IMR-90 (cell line): Measurements from ENCODE around the gene RPS2. TPM values are rescaled to one million over a fixed set of nuclear protein-coding genes. Genes with fewer than 3 reads are reported as not detected.

Experiments
- ATAC-seq: fragments of 200-7000 bp; cut with Tn5 transposase; 2 replicates; pipeline ENCODE4 v1.9.1; 2020; ENCODE audit warnings: low read depth, mild to moderate bottlenecking, moderate library complexity
- BruUV-seq: library from RNA; stranded (reverse); fragments of 400-500 nt; replicated peaks from 2 replicates; lab custom pipeline; 2021; lab: Mats Ljungman, UMichigan
- CTCF ChIA-PET: fragments of 300-600 bp; formaldehyde crosslinking; extraction: SDS; loops from one replicate; lab custom pipeline; 2021; ENCODE audit warnings: antibody characterized with exemption; lab: Yijun Ruan, JAX
- POLR2A ChIA-PET: fragments of 300-600 bp; sonication (Branson Sonifier 250); formaldehyde crosslinking; loops from one replicate; lab custom pipeline; 2022; ENCODE audit warnings: antibody characterized with exemption; ENCODE audit not compliant: unreplicated experiment; lab: Charles Lee
- DNase-seq: peaks from one replicate; pipeline ENCODE4 v3.0.0; 2013
- H2AFZ ChIP-seq: replicated peaks from 2 replicates; pipeline ENCODE3; 2013; ENCODE audit warnings: low read length, mild to moderate bottlenecking; ENCODE audit not compliant: poor library complexity
- H2AK5ac ChIP-seq: 2 replicates; pipeline ENCODE4 v1.6.1; 2013; ENCODE audit warnings: low read depth, low read length, inconsistent platforms
- H2AK9ac ChIP-seq: replicated peaks from 2 replicates; pipeline ENCODE3; 2013; ENCODE audit warnings: mild to moderate bottlenecking, low read depth, low read length, moderate library complexity; ENCODE audit not compliant: poor library complexity
- H2BK120ac ChIP-seq: 2 replicates; pipeline ENCODE4 v1.6.1; 2013; ENCODE audit warnings: low read depth, low read length, inconsistent platforms
- H2BK15ac ChIP-seq: 3 replicates; pipeline ENCODE4 v1.6.1; 2013; ENCODE audit warnings: low read depth, low read length, inconsistent platforms
- H2BK20ac ChIP-seq: 2 replicates; pipeline ENCODE4 v1.6.1; 2013; ENCODE audit warnings: low read depth, mild to moderate bottlenecking, inconsistent platforms, low read length, moderate library complexity
- H2BK5ac ChIP-seq: 2 replicates; pipeline ENCODE4 v1.6.1; 2013; ENCODE audit warnings: mild to moderate bottlenecking, low read depth, low read length, inconsistent platforms; ENCODE audit not compliant: poor library complexity, severe bottlenecking
- H3K14ac ChIP-seq: replicated peaks from 2 replicates; pipeline ENCODE4 v1.6.1; 2013; ENCODE audit warnings: low read depth, low read length, inconsistent platforms
- H3K18ac ChIP-seq: 2 replicates; pipeline ENCODE4 v1.6.1; 2013; ENCODE audit warnings: low read depth, low read length, control low read depth
- H3K23ac ChIP-seq: 2 replicates; pipeline ENCODE4 v1.6.1; 2013; ENCODE audit warnings: low read depth, low read length, inconsistent platforms
- H3K27ac ChIP-seq: 2 replicates; pipeline ENCODE4 v1.5.1; 2013; ENCODE audit warnings: mild to moderate bottlenecking, control low read depth, low read length; ENCODE audit not compliant: insufficient read depth
- H3K27me3 ChIP-seq: 2 replicates; pipeline ENCODE4 v1.6.1; 2013; ENCODE audit warnings: low read length; ENCODE audit not compliant: control insufficient read depth, insufficient read depth
- H3K36me3 ChIP-seq: 2 replicates; pipeline ENCODE4 v1.6.1; 2013; ENCODE audit warnings: low read length, mixed read lengths; ENCODE audit not compliant: control insufficient read depth, insufficient read depth
- H3K4ac ChIP-seq: 2 replicates; pipeline ENCODE4 v1.6.1; 2013; ENCODE audit warnings: low read depth, low read length, inconsistent platforms
- H3K4me1 ChIP-seq: 2 replicates; pipeline ENCODE4 v1.6.1; 2013; ENCODE audit warnings: low read length, mixed read lengths; ENCODE audit not compliant: control insufficient read depth, insufficient read depth
- H3K4me2 ChIP-seq: 2 replicates; pipeline ENCODE4 v1.6.1; 2013; ENCODE audit warnings: low read depth, mild to moderate bottlenecking, control low read depth, low read length, moderate library complexity
- H3K4me3 ChIP-seq: 2 replicates; pipeline ENCODE4 v1.5.1; 2013; ENCODE audit warnings: low read depth, mild to moderate bottlenecking, control low read depth, low read length, moderate library complexity; ENCODE audit not compliant: insufficient read depth
- H3K56ac ChIP-seq: 2 replicates; pipeline ENCODE4 v1.6.1; 2013; ENCODE audit warnings: low read length, inconsistent platforms; ENCODE audit not compliant: insufficient read depth; ENCODE audit errors: extremely low read depth
- H3K79me1 ChIP-seq, 2 experiments: 2 replicates each; pipeline ENCODE4 v1.6.1; 2013; ENCODE audit warnings: low read length in 2 of 2, inconsistent platforms in 1 of 2, low read depth in 1 of 2
- H3K9ac ChIP-seq: 2 replicates; pipeline ENCODE4 v1.6.1; 2013; ENCODE audit warnings: low read depth, low read length, control low read depth
- H3K9me1 ChIP-seq: 2 replicates; pipeline ENCODE4 v1.6.1; 2013; ENCODE audit warnings: low read length, inconsistent platforms; ENCODE audit not compliant: insufficient read depth
- H3K9me3 ChIP-seq: 2 replicates; pipeline ENCODE4 v1.6.1; 2013; ENCODE audit warnings: low read length; ENCODE audit not compliant: control insufficient read depth, insufficient read depth
- H4K20me1 ChIP-seq: 2 replicates; pipeline ENCODE4 v1.6.1; 2013; ENCODE audit warnings: low read length, inconsistent platforms; ENCODE audit not compliant: insufficient read depth
- H4K5ac ChIP-seq: 2 replicates; pipeline ENCODE4 v1.6.1; 2013; ENCODE audit warnings: mild to moderate bottlenecking, low read depth, low read length, control low read depth
- H4K8ac ChIP-seq, 2 experiments: 2 replicates each; pipeline ENCODE4 v1.6.1; 2013; ENCODE audit warnings: low read depth in 2 of 2, low read length in 2 of 2, control low read depth in 1 of 2, inconsistent platforms in 1 of 2
- H4K91ac ChIP-seq: 2 replicates; pipeline ENCODE4 v1.6.1; 2013; ENCODE audit warnings: low read depth, low read length, inconsistent platforms; ENCODE audit not compliant: insufficient read depth
- CEBPB ChIP-seq: IDR thresholded peaks from 2 replicates; pipeline ENCODE4 v1.6.1; 2012; ENCODE audit warnings: low read depth, low read length, improper control_type of control experiment
- FOS ChIP-seq: fragments of 150-350 bp; IDR thresholded peaks from 2 replicates; pipeline ENCODE4 v1.6.1; 2016; ENCODE audit warnings: low read depth, low read length
- MAFK ChIP-seq: IDR thresholded peaks from 2 replicates; pipeline ENCODE4 v1.6.1; 2012; ENCODE audit warnings: low read depth, low read length, improper control_type of control experiment
- RCOR1 ChIP-seq: IDR thresholded peaks from 2 replicates; pipeline ENCODE4 v1.6.1; 2012; ENCODE audit warnings: mild to moderate bottlenecking, low read length, improper control_type of control experiment; ENCODE audit not compliant: insufficient replicate concordance
- WGBS, 2 experiments: methylation state at CpG; one replicate each; pipeline versions ENCODE4 v1.1.5 to v1.1.7; 2013; ENCODE audit warnings: missing lambda C conversion rate in 2 of 2; ENCODE audit not compliant: insufficient read length in 1 of 2; ENCODE audit errors: extremely low coverage in 2 of 2; 5-methylcytosine and 5-hydroxymethylcytosine counted together
- dilution Hi-C: fragments of 300-500 bp; cut with HindIII; formaldehyde crosslinking; loops from one replicate; pipeline ENCODE4 v1.14.3; 2018; ENCODE audit warnings: low sequenced_read_pairs; ENCODE audit not compliant: unreplicated experiment
- in situ Hi-C: fragments of 300-500 bp; cut with MboI; formaldehyde crosslinking; loops from 3 replicates; pipeline ENCODE4 v1.14.3; 2019; ENCODE audit warnings: low sequenced_read_pairs, inconsistent platforms, mixed read lengths
- intact Hi-C: fragments of 100-400 bp; cut with micrococcal nuclease; formaldehyde crosslinking; loops from 2 replicates; pipeline ENCODE4 v1.10.0; 2022
- polyA plus RNA-seq, 3 experiments: library from polyadenylated mRNA; depleted of rRNA; stranded (reverse); fragments of >200 nt; gene quantifications; 2 replicates each; pipeline ENCODE4 v1.2.3, GENCODE V29; 2012; ENCODE audit warnings: low replicate concordance in 1 of 3
- total RNA-seq: library from RNA; depleted of rRNA; stranded (reverse); fragments of >200 nt; gene quantifications from 2 replicates; pipeline ENCODE4 v1.2.3, GENCODE V29; 2012

The RPS2 gene
- total and polyA plus RNA-seq, 2 of the 4 experiments (the other 2 are of a cell fraction) = 2,703 to 6,941 TPM

DNA sequence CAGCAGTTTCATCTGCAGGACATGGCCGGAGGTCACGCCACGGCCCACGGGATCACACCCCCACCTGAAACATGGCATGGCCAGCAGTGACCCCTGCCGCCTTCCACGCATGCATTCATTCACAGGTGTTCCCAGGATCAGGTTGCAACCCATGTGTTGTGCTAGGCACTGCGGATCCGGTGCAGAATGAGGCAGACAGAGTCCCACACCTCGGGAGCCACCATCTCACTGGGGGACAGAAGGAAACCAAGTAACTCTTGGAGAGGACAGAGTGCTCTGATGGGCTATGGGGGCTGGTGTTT, 17.3 kb downstream of the RPS2 start:
- Histone ChIP-seq H2AFZ (no peak overlapping the region), H3K27ac (no peak overlapping the region), H3K18ac (no peak overlapping the region), H3K9ac (no peak overlapping the region), H2BK5ac (no peak overlapping the region), H4K8ac (no peak overlapping the region), H2BK15ac (no peak overlapping the region), H2BK120ac (no peak overlapping the region), H3K27me3 (no peaks in the 10 kb centered on the region), H4K91ac (no peak overlapping the region), H3K9me1 (no peaks in the 10 kb centered on the region), H3K36me3 (no peaks in the 10 kb centered on the region), H3K56ac (no peak overlapping the region), H4K20me1 (no peaks in the 10 kb centered on the region), H3K79me1 (peaks cover 0 to 7% of the 10 kb centered on the region in 2 experiments; a peak in 2 of 4 replicates), H2BK20ac (no peak overlapping the region), H3K4me2 (no peak overlapping the region), H3K9me3 (no peaks in the 10 kb centered on the region), H2AK5ac (no peak overlapping the region), H2AK9ac (no peak overlapping the region), H3K4me1 (peaks cover under 1% of the 10 kb centered on the region; the same call in 1 of the 2 replicates), H3K23ac (no peak overlapping the region), H4K5ac (no peak overlapping the region), H3K4ac (no peak overlapping the region), H3K4me3 (no peak overlapping the region), H3K14ac (no peak overlapping the region)
- in situ Hi-C loops (no loop called here), intact Hi-C loops (no loop called here), dilution Hi-C loops (no loop called here)
- DNase-seq (no peak), ATAC-seq (no peak)
- no TSS peak for BruUV-seq
- POLR2A ChIA-PET = no interaction called here
- TF ChIP-seq FOS (no peak), CEBPB (no peak), RCOR1 (no peak), MAFK (no peak)
- CTCF ChIA-PET = no interaction called here
- 100% methylated on average over 1 of the region's 9 CpGs; no CpG with 5 or more reads in 1 of the 2 experiments for WGBS, 2 experiments
